HepG2 (cell line): ENCODE measurements around the gene RPL41. TPM values are rescaled to one million over a fixed set of nuclear protein-coding genes. Genes with fewer than 3 reads are reported as not detected.

Experiments used
- AGO2 ChIP-seq: fragments of 200-400 bp; formaldehyde crosslinking; optimal IDR thresholded peaks from 2 replicates; pipeline ENCODE3; 2017; ENCODE audit warnings: mild to moderate bottlenecking, low read depth, low read length, moderate library complexity
- EHMT2 ChIP-seq: fragments of 200-600 bp; sonication (generic); IDR thresholded peaks from 2 replicates; pipeline ENCODE4 v1.7.0; 2017; ENCODE audit warnings: antibody characterized with exemption, low read depth, low read length, borderline replicate concordance
- HDAC1 ChIP-seq: sonication (generic); formaldehyde crosslinking; IDR thresholded peaks from 2 replicates; pipeline ENCODE4 v1.5.1; 2020; ENCODE audit warnings: mild to moderate bottlenecking, missing genetic modification reagents
- HOXA9 ChIP-seq: sonication (generic); formaldehyde crosslinking; IDR thresholded peaks from 2 replicates; pipeline ENCODE4 v1.8.1; 2022; ENCODE audit warnings: missing genetic modification reagents, mild to moderate bottlenecking, moderate library complexity, borderline replicate concordance
- KAT7 ChIP-seq: IDR thresholded peaks from 2 replicates; pipeline ENCODE4 v1.6.1; 2018; ENCODE audit warnings: borderline replicate concordance, missing compliant biosample characterization
- MBNL3 ChIP-seq: fragments of 250-450 bp; sonication (Bioruptor Pico); conservative IDR thresholded peaks from 2 replicates; pipeline ENCODE4 v1.8.0; 2022; ENCODE audit warnings: mild to moderate bottlenecking, inconsistent platforms
- PCBP1 ChIP-seq: fragments of 200-400 bp; formaldehyde crosslinking; IDR thresholded peaks from 2 replicates; pipeline ENCODE4 v1.6.1; 2017; ENCODE audit warnings: mild to moderate bottlenecking, low read depth, low read length, borderline replicate concordance
- ZFP36L1 ChIP-seq: sonication (generic); formaldehyde crosslinking; IDR thresholded peaks from 2 replicates; pipeline ENCODE4 v1.8.0; 2022; ENCODE audit warnings: mild to moderate bottlenecking, missing genetic modification reagents, moderate library complexity
- ZNF510 ChIP-seq: sonication (generic); formaldehyde crosslinking; IDR thresholded peaks from 2 replicates; pipeline ENCODE4 v1.4.0; 2020; ENCODE audit warnings: low read depth, mild to moderate bottlenecking, missing genetic modification reagents
- ZNF562 ChIP-seq: sonication (generic); formaldehyde crosslinking; IDR thresholded peaks from 2 replicates; pipeline ENCODE4 v1.8.0; 2022; ENCODE audit warnings: missing genetic modification reagents, borderline replicate concordance
- ZNF773 ChIP-seq: sonication (generic); formaldehyde crosslinking; IDR thresholded peaks from 2 replicates; pipeline ENCODE4 v1.4.0; 2020; ENCODE audit warnings: missing genetic modification reagents, borderline replicate concordance
- polyA plus RNA-seq, 8 experiments: library from polyadenylated mRNA; depleted of rRNA in 3 of 8; stranded (reverse) in 7 of 8; unstranded in 1 of 8; fragments of >200 nt; fragmentation: Illumina TruSeq in 4 of 8; extraction: Trizol in 4 of 8; gene quantifications; 2 replicates each; pipeline versions ENCODE4 v1.2.1 to v1.2.3, GENCODE V29; 2011 to 2016; ENCODE audit warnings: low read depth in 4 of 8, missing spikeins in 1 of 8, mixed read lengths in 1 of 8; ENCODE audit not compliant: insufficient read depth in 1 of 8
- total RNA-seq, 5 experiments: library from RNA; depleted of rRNA; stranded (reverse); fragments of >200 nt; fragmentation: Illumina TruSeq; extraction: Trizol; gene quantifications; 2 replicates each; pipeline ENCODE4 v1.2.3, GENCODE V29; 2016; ENCODE audit warnings: low read depth in 1 of 5
- TF ChIP-seq, protein P1 (sequence below): sonication (generic); formaldehyde crosslinking; IDR thresholded peaks from 2 replicates; pipeline ENCODE4 v1.4.0; 2020; ENCODE audit warnings: mild to moderate bottlenecking, missing genetic modification reagents
- TF ChIP-seq, protein P2 (sequence below): sonication (generic); formaldehyde crosslinking; IDR thresholded peaks from 2 replicates; pipeline ENCODE4 v1.4.0; 2020; ENCODE audit warnings: low read depth, mild to moderate bottlenecking, missing genetic modification reagents
- TF ChIP-seq, protein P3 (sequence below): sonication (generic); formaldehyde crosslinking; IDR thresholded peaks from 2 replicates; pipeline ENCODE4 v1.4.0; 2020; ENCODE audit warnings: missing genetic modification reagents
- TF ChIP-seq, protein P4 (sequence below): sonication (generic); formaldehyde crosslinking; conservative IDR thresholded peaks from 2 replicates; pipeline ENCODE4 v1.4.0; 2020; ENCODE audit warnings: missing genetic modification reagents

Gene RPL41
- total and polyA plus RNA-seq, 2 of the 13 experiments (the other 11 are each of a cell fraction or from before 2014, with no cell fraction given): 4,012 to 7,670 TPM

DNA sequence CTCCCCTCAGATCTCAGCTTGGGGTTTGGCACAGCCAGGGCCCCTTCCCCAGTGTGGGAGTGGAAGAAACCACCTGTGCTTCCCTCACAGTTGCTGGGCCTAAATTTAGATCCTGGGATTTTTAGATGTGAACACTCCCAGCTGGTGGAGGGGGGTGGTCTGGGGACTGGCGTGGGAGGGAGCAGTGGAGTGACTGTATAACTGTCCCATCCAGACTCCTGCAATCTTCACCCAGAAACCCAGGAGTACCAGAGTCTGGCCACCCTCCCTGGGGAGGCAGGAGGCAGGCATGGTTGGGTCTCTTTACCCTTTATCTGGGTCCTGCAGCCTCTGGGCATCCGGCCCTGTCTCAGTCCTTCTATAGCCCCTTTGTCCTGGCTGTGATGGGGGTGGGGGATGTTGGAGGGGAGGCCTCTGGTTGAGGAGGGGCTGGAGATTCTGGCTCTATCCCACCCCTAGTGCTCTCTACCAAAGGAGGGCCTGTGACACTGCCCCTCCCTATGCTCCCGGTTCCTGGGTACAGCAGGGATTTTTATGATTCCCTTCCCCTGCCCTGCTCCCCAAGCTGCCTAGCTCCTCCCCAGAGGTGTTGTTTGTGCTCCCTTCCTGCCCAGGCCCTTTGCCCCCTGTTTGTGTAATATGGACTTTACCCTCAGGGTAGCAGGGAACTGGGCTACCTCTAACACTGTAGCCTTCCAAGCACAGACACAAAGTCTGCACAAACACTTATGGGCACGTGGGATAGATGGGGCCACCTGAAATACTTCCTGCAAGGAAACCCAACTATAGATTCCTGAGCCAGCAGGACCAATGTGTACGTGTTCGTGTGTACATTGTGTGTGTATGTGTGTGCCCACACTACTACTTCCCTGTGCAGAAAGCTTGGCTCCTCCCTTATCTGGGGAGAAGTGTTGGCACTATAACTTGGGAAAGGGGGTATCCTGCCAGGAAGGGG is 34.8 kb upstream of the RPL41 start (continued):
- TF ChIP-seq, protein P1, sequence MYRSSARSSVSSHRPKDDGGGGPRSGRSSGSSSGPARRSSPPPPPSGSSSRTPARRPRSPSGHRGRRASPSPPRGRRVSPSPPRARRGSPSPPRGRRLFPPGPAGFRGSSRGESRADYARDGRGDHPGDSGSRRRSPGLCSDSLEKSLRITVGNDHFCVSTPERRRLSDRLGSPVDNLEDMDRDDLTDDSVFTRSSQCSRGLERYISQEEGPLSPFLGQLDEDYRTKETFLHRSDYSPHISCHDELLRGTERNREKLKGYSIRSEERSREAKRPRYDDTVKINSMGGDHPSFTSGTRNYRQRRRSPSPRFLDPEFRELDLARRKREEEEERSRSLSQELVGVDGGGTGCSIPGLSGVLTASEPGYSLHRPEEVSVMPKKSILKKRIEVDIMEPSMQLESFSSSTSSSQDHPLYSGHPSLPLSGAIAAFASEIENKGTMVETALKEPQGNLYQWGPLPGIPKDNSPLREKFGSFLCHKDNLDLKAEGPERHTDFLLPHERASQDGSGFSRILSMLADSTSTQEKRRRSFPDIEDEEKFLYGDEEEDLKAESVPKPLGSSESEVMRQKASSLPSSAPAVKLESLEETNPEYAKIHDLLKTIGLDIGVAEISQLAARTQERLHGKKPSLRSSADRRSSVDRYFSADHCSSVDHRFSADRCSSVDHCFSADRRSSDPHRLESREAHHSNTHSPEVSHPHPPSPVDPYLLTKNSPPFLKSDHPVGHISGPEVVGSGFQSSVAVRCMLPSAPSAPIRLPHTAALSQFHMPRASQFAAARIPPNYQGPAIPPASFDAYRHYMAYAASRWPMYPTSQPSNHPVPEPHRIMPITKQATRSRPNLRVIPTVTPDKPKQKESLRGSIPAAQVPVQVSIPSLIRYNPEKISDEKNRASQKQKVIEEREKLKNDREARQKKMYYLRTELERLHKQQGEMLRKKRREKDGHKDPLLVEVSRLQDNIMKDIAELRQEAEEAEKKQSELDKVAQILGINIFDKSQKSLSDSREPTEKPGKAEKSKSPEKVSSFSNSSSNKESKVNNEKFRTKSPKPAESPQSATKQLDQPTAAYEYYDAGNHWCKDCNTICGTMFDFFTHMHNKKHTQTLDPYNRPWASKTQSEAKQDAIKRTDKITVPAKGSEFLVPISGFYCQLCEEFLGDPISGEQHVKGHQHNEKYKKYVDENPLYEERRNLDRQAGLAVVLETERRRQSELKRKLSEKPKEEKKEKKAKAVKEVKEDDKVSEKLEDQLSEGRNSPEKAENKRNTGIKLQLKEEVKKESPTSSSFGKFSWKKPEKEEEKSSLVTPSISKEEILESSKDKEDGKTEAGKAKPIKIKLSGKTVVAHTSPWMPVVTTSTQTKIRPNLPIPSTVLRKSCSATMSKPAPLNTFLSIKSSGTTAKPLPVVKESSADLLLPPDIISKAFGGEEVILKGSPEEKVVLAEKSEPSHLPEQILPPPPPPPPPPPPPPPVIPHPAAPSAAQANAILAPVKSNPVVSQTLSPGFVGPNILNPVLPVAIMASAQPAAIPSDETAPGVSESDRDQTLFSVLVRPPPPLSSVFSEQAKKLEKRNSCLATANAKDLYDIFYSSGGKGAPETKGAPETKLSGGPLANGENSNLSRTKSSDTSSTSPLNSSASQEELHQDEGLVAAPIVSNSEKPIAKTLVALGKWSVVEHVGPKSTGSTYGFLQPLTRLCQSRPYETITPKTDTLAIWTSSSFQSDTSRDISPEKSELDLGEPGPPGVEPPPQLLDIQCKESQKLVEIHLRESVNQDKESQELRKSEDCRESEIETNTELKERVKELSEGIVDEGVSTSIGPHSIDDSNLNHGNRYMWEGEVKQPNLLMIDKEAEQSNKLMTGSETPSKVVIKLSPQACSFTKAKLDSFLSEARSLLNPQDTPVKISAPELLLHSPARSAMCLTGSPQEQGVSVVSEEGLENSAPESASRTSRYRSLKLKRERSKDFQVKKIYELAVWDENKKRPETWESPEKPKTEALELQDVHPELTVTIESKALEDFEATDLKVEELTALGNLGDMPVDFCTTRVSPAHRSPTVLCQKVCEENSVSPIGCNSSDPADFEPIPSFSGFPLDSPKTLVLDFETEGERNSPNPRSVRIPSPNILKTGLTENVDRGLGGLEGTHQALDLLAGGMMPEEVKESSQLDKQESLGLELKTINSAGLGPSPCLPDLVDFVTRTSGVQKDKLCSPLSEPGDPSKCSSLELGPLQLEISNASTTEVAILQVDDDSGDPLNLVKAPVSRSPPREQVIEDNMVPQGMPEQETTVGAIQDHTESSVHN (CRISPR knock-in tag): peak; percentile 93
- TF ChIP-seq EHMT2 (no peak; the same call in 1 of the 2 replicates), ZNF562 (CRISPR knock-in tag) (no peak), KAT7 (CRISPR knock-in tag) (no peak; the same call in 1 of the 2 replicates), HOXA9 (CRISPR knock-in tag) (0 out of 2 replicates have a peak, but pooled peaks have one; percentile 51), ZNF510 (CRISPR knock-in tag) (peak; percentile 73; the same call in 1 of the 2 replicates), AGO2 (peak; percentile 51), ZNF773 (CRISPR knock-in tag) (no peak), MBNL3 (CRISPR knock-in tag) (no peak), PCBP1 (no peak), ZFP36L1 (CRISPR knock-in tag) (peak; percentile 67; the same call in 1 of the 2 replicates), HDAC1 (peak; percentile 92)
- TF ChIP-seq, protein P2, sequence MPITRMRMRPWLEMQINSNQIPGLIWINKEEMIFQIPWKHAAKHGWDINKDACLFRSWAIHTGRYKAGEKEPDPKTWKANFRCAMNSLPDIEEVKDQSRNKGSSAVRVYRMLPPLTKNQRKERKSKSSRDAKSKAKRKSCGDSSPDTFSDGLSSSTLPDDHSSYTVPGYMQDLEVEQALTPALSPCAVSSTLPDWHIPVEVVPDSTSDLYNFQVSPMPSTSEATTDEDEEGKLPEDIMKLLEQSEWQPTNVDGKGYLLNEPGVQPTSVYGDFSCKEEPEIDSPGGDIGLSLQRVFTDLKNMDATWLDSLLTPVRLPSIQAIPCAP (CRISPR knock-in tag): 0 out of 2 replicates have a peak, but pooled peaks have one; percentile 24
- TF ChIP-seq, protein P3, sequence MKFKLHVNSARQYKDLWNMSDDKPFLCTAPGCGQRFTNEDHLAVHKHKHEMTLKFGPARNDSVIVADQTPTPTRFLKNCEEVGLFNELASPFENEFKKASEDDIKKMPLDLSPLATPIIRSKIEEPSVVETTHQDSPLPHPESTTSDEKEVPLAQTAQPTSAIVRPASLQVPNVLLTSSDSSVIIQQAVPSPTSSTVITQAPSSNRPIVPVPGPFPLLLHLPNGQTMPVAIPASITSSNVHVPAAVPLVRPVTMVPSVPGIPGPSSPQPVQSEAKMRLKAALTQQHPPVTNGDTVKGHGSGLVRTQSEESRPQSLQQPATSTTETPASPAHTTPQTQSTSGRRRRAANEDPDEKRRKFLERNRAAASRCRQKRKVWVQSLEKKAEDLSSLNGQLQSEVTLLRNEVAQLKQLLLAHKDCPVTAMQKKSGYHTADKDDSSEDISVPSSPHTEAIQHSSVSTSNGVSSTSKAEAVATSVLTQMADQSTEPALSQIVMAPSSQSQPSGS (CRISPR knock-in tag): peak; percentile 96
- TF ChIP-seq, protein P4, sequence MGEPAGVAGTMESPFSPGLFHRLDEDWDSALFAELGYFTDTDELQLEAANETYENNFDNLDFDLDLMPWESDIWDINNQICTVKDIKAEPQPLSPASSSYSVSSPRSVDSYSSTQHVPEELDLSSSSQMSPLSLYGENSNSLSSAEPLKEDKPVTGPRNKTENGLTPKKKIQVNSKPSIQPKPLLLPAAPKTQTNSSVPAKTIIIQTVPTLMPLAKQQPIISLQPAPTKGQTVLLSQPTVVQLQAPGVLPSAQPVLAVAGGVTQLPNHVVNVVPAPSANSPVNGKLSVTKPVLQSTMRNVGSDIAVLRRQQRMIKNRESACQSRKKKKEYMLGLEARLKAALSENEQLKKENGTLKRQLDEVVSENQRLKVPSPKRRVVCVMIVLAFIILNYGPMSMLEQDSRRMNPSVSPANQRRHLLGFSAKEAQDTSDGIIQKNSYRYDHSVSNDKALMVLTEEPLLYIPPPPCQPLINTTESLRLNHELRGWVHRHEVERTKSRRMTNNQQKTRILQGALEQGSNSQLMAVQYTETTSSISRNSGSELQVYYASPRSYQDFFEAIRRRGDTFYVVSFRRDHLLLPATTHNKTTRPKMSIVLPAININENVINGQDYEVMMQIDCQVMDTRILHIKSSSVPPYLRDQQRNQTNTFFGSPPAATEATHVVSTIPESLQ (CRISPR knock-in tag): no peak; the same call in 1 of the 2 replicates
